A549 (cell line): ENCODE measurements around the gene AP3B1.

Source experiments
- CEBPB ChIP-seq, 2 experiments: fragments of >200 bp in 1 of 2; sonication (Bioruptor Twin) in 1 of 2; formaldehyde crosslinking in 1 of 2; IDR thresholded peaks; 2 replicates each; pipeline ENCODE4 v1.6.1; 2012 to 2016
- CTCF ChIP-seq: fragments of >200 bp; sonication (Bioruptor Twin); formaldehyde crosslinking; IDR thresholded peaks from 3 replicates; pipeline ENCODE4 v1.5.1; 2016
- E2F6 ChIP-seq: IDR thresholded peaks from 2 replicates; pipeline ENCODE4 v1.6.1; 2012; ENCODE audit warnings: low read depth, borderline replicate concordance
- EHMT2 ChIP-seq: fragments of 200-600 bp; sonication (generic); IDR thresholded peaks from 2 replicates; pipeline ENCODE4 v1.6.1; 2016; ENCODE audit warnings: antibody characterized with exemption, low read depth, mild to moderate bottlenecking, moderate library complexity
- EP300 ChIP-seq, 2 experiments: fragments of >200 bp; sonication (Bioruptor Twin); formaldehyde crosslinking; IDR thresholded peaks; 2 replicates in 1 of 2; 3 replicates in 1 of 2; pipeline ENCODE4 v1.6.1; 2016 to 2017
- FOSL2 ChIP-seq, 2 experiments: fragments of 450-650 bp in 1 of 2; fragments of >200 bp in 1 of 2; sonication (Bioruptor Twin) in 1 of 2; formaldehyde crosslinking; IDR thresholded peaks; 2 replicates each; pipeline versions ENCODE4 v1.5.0 to v1.6.1; 2016 to 2020; ENCODE audit warnings: mild to moderate bottlenecking in 1 of 2, moderate library complexity in 1 of 2
- HEYL ChIP-seq: fragments of 250-450 bp; sonication (Bioruptor Pico); IDR thresholded peaks from 2 replicates; pipeline ENCODE4 v1.8.0; 2021; ENCODE audit warnings: mild to moderate bottlenecking, moderate library complexity
- JUN ChIP-seq, 2 experiments: fragments of >200 bp; sonication (Bioruptor Twin); formaldehyde crosslinking; IDR thresholded peaks; 2 replicates in 1 of 2; 3 replicates in 1 of 2; pipeline ENCODE4 v1.6.1; 2016 to 2017
- POLR2A ChIP-seq: IDR thresholded peaks from 2 replicates; pipeline ENCODE4 v1.6.1; 2012; ENCODE audit warnings: mild to moderate bottlenecking, low read length
- RAD21 ChIP-seq, 2 experiments: fragments of >200 bp in 1 of 2; sonication (Bioruptor Twin) in 1 of 2; formaldehyde crosslinking in 1 of 2; IDR thresholded peaks in 1 of 2; conservative IDR thresholded peaks in 1 of 2; 2 replicates in 1 of 2; 3 replicates in 1 of 2; pipeline ENCODE4 v1.6.1; 2012 to 2018; ENCODE audit warnings: inconsistent platforms in 1 of 2
- REST ChIP-seq: fragments of 200-600 bp; sonication (generic); IDR thresholded peaks from 2 replicates; pipeline ENCODE4 v1.6.1; 2016; ENCODE audit warnings: antibody characterized with exemption, mild to moderate bottlenecking, moderate library complexity
- RFX5 ChIP-seq: fragments of 450-650 bp; IDR thresholded peaks from 2 replicates; pipeline ENCODE4 v1.7.1; 2014; ENCODE audit warnings: antibody characterized with exemption, mild to moderate bottlenecking, moderate library complexity
- ZFP36 ChIP-seq: fragments of 450-650 bp; IDR thresholded peaks from 2 replicates; pipeline ENCODE4 v1.6.1; 2014; ENCODE audit warnings: borderline replicate concordance; ENCODE audit not compliant: partially characterized antibody

- TF ChIP-seq CTCF = no peak
- TF ChIP-seq RFX5 = no peak
- no peak for TF ChIP-seq CEBPB (IDR thresholded peaks at IDR 0.05)
- no peak for TF ChIP-seq ZFP36
- TF ChIP-seq EP300 (IDR thresholded peaks at IDR 0.05) = no peak
- no peak for TF ChIP-seq E2F6
- no peak for TF ChIP-seq POLR2A
- TF ChIP-seq JUN (IDR thresholded peaks at IDR 0.05) = no peak
- TF ChIP-seq FOSL2 (IDR thresholded peaks at IDR 0.05) = no peak
- no peak for TF ChIP-seq FOSL2 (CRISPR knock-in tag; IDR thresholded peaks at IDR 0.05)
- TF ChIP-seq RAD21 (conservative IDR thresholded peaks at IDR 0.05 in 1 of 2, IDR thresholded peaks at IDR 0.05 in 1 of 2) = no peak
- no peak for TF ChIP-seq REST
- no peak for TF ChIP-seq EHMT2
- no peak for TF ChIP-seq HEYL
Measured at GRCh38 chr5:78252715-78253114, 41.8 kb downstream of the AP3B1 start.
